ENCODE measurements around the gene BMPR2. TPM values are rescaled to one million over a fixed set of nuclear protein-coding genes. Genes with fewer than 3 reads are reported as not detected.

Gene BMPR2
- total RNA-seq (2022) (27.2 and 28.1 TPM in 2 replicates), Bru-seq, nascent RNA (percentile 74 among the genes with signal in this experiment), BruChase-seq, experiment 1, labeled RNA remaining after a 2-hour chase (percentile 77 among the genes with signal in this experiment), BruChase-seq, experiment 2, labeled RNA remaining after a 6-hour chase (percentile 85 among the genes with signal in this experiment)
- long read RNA-seq, full-length matches to known transcripts, result 10 of 19 reads
- long read RNA-seq, partial matches to known transcripts, result 3 of 19 reads
- long read RNA-seq, other reads (novel, unspliced or antisense), result 6 of 19 reads

- POLR2A ChIA-PET, result no interaction called here
- Histone ChIP-seq H3K4me1 (peaks cover 7% of the 10 kb centered on the region; the same call in 1 of the 2 replicates), H3K9me3 (no peaks in the 10 kb centered on the region), H3K27me3 (replicated peaks; ENCODE audit: control insufficient read depth, insufficient read depth, low read length) (no peaks in the 10 kb centered on the region), H3K4me3 (ENCODE audit: low read depth, low read length) (peak within 1 kb of the TSS; percentile 96), H3K36me3 (ENCODE audit: control insufficient read depth, insufficient read depth, low read length) (no peaks in the 10 kb centered on the region)
- BruUV-seq (replicated peaks), result TSS peak; percentile 89
- Mint-ChIP-seq H3K4me3 (ENCODE audit: unreplicated experiment) (peak within 1 kb of the TSS; percentile 84), H3K4me1 (ENCODE audit: low read depth, unreplicated experiment) (peaks cover 11% of the 10 kb centered on the region), H3K27ac (ENCODE audit: unreplicated experiment) (peak within 1 kb of the TSS; percentile 89), H3K36me3 (ENCODE audit: insufficient read depth, unreplicated experiment) (peaks cover 16% of the 10 kb centered on the region), H3K9me3 (ENCODE audit: unreplicated experiment) (no peaks in the 10 kb centered on the region), H3K27me3 (ENCODE audit: insufficient read depth, unreplicated experiment) (no peaks in the 10 kb centered on the region)
- TF ChIP-seq CTCF (IDR thresholded peaks at IDR 0.05; ENCODE audit: insufficient read depth in 1 of 2, low read depth in 1 of 2, low read length in 1 of 2, severe bottlenecking in 1 of 2, unreplicated experiment in 1 of 2), result no peak
- peak; percentile 92 to 96 for DNase-seq
- intact Hi-C loops (cut with micrococcal nuclease; ENCODE audit: unreplicated experiment), result loop anchor here (1.0 to 5.0 kb wide), 5 partner anchors 14 to 116 kb away; partner anchors contain the start of gene NOP58
- CTCF ChIA-PET, result no interaction called here
Measured at GRCh38 chr2:202375609-202376408, at the start of gene BMPR2. Gene BMPR2, plus strand, starts transcription at chr2:202376327. Its CDS starts 1,148 bp downstream, at chr2:202377475.

- no peak overlapping the region for H3K4me3 Mint-ChIP-seq (ENCODE audit: unreplicated experiment)
- H3K36me3 ChIP-seq (ENCODE audit: control insufficient read depth, insufficient read depth, low read length), result no peaks in the 10 kb centered on the region
- no peaks in the 10 kb centered on the region for H3K27me3 Mint-ChIP-seq (ENCODE audit: insufficient read depth, unreplicated experiment)
- H3K9me3 Mint-ChIP-seq (ENCODE audit: unreplicated experiment), result no peaks in the 10 kb centered on the region
- no peak for DNase-seq
- H3K4me1 Mint-ChIP-seq (ENCODE audit: low read depth, unreplicated experiment), result no peaks in the 10 kb centered on the region
- CTCF ChIA-PET, result interaction anchor here (0.7 kb wide), 1 partner anchor 624 kb away, joined by 3 read pairs; no protein-coding TSS in a partner anchor
- H3K27me3 ChIP-seq (replicated peaks; ENCODE audit: control insufficient read depth, insufficient read depth, low read length), result no peaks in the 10 kb centered on the region
- H3K4me1 ChIP-seq, result 0 out of 2 replicates have a peak, but pooled peaks cover 6% of the 10 kb centered on the region
- no peaks in the 10 kb centered on the region for H3K9me3 ChIP-seq
- no peak for TF ChIP-seq CTCF (IDR thresholded peaks at IDR 0.05; ENCODE audit: insufficient read depth in 1 of 2, low read depth in 1 of 2, low read length in 1 of 2, severe bottlenecking in 1 of 2, unreplicated experiment in 1 of 2)
- no TSS peak for BruUV-seq (replicated peaks)
- POLR2A ChIA-PET, result no interaction called here
- no peak overlapping the region for H3K4me3 ChIP-seq (ENCODE audit: low read depth, low read length)
- no peak overlapping the region for H3K27ac Mint-ChIP-seq (ENCODE audit: unreplicated experiment)
- H3K36me3 Mint-ChIP-seq (ENCODE audit: insufficient read depth, unreplicated experiment), result no peaks in the 10 kb centered on the region
- intact Hi-C loops (cut with micrococcal nuclease; ENCODE audit: unreplicated experiment), result no loop called here
Measured at GRCh38 chr2:202327858-202328257, 48.3 kb upstream of the BMPR2 start.

GRCh38 chr2:202335791-202336467 lies 40.2 kb upstream of the BMPR2 start:
- Histone ChIP-seq H3K4me3 (ENCODE audit: low read depth, low read length) (no peak overlapping the region), H3K4me1 (no peaks in the 10 kb centered on the region), H3K27me3 (replicated peaks; ENCODE audit: control insufficient read depth, insufficient read depth, low read length) (no peaks in the 10 kb centered on the region), H3K9me3 (no peaks in the 10 kb centered on the region), H3K36me3 (ENCODE audit: control insufficient read depth, insufficient read depth, low read length) (no peaks in the 10 kb centered on the region)
- no peak for TF ChIP-seq CTCF (IDR thresholded peaks at IDR 0.05; ENCODE audit: insufficient read depth in 1 of 2, low read depth in 1 of 2, low read length in 1 of 2, severe bottlenecking in 1 of 2, unreplicated experiment in 1 of 2)
- no peaks in the 10 kb centered on the region for H3K9me3 Mint-ChIP-seq (ENCODE audit: unreplicated experiment)
- H3K4me3 Mint-ChIP-seq (ENCODE audit: unreplicated experiment), result no peak overlapping the region
- H3K27me3 Mint-ChIP-seq (ENCODE audit: insufficient read depth, unreplicated experiment), result no peaks in the 10 kb centered on the region
- BruUV-seq (replicated peaks), result no TSS peak
- no peaks in the 10 kb centered on the region for H3K4me1 Mint-ChIP-seq (ENCODE audit: low read depth, unreplicated experiment)
- H3K36me3 Mint-ChIP-seq (ENCODE audit: insufficient read depth, unreplicated experiment), result no peaks in the 10 kb centered on the region
- H3K27ac Mint-ChIP-seq (ENCODE audit: unreplicated experiment), result no peak overlapping the region
- no peak for DNase-seq
- CTCF ChIA-PET, result no interaction called here
- POLR2A ChIA-PET, result no interaction called here
- intact Hi-C loops (cut with micrococcal nuclease; ENCODE audit: unreplicated experiment), result no loop called here
